Karpas-422 (cell line): ENCODE data around the gene KIAA0319L. TPM values are rescaled to one million over a fixed set of nuclear protein-coding genes. Genes with fewer than 3 reads are reported as not detected.

ENCODE experiments used
- DNase-seq: peaks from one replicate; pipeline ENCODE4 v3.0.0-alpha.2; 2015
- H2AFZ ChIP-seq: fragments of 200-600 bp; sonication (generic); 2 replicates; pipeline ENCODE4 v1.6.1; 2014; ENCODE audit warnings: antibody characterized with exemption, low read length, mixed read lengths
- H3K27ac ChIP-seq: fragments of 200-600 bp; sonication (generic); 2 replicates; pipeline ENCODE4 v1.5.1; 2014; ENCODE audit warnings: mild to moderate bottlenecking, low read length, moderate library complexity
- H3K27me3 ChIP-seq: fragments of 200-600 bp; sonication (generic); 2 replicates; pipeline ENCODE4 v1.6.1; 2014; ENCODE audit warnings: low read length, mixed read lengths
- H3K36me3 ChIP-seq: fragments of 200-600 bp; sonication (generic); 2 replicates; pipeline ENCODE4 v1.6.1; 2014; ENCODE audit warnings: low read length, mixed read lengths; ENCODE audit not compliant: insufficient read depth
- H3K4me1 ChIP-seq: fragments of 200-600 bp; sonication (generic); 2 replicates; pipeline ENCODE4 v1.6.1; 2014; ENCODE audit warnings: mild to moderate bottlenecking, low read length, mixed read lengths
- H3K4me2 ChIP-seq: fragments of 200-600 bp; sonication (generic); 2 replicates; pipeline ENCODE4 v1.6.1; 2014; ENCODE audit warnings: low read length, low read depth, mild to moderate bottlenecking; ENCODE audit not compliant: poor library complexity, severe bottlenecking
- H3K4me3 ChIP-seq: fragments of 200-600 bp; sonication (generic); 2 replicates; pipeline ENCODE4 v1.5.1; 2014; ENCODE audit warnings: mild to moderate bottlenecking, antibody characterized with exemption, low read length, mixed read lengths
- H3K79me2 ChIP-seq: fragments of 200-600 bp; sonication (generic); 2 replicates; pipeline ENCODE4 v1.6.1; 2014; ENCODE audit warnings: mild to moderate bottlenecking, low read length, mixed read lengths
- H3K9ac ChIP-seq: fragments of 200-600 bp; sonication (generic); 2 replicates; pipeline ENCODE4 v1.6.0; 2014; ENCODE audit warnings: low read length
- H3K9me2 ChIP-seq: fragments of 200-600 bp; sonication (generic), shearing (Covaris generic); replicated peaks from 2 replicates; pipeline ENCODE4 v1.6.0; 2014; ENCODE audit warnings: mild to moderate bottlenecking, low read length, moderate library complexity; ENCODE audit not compliant: insufficient read depth
- H3K9me3 ChIP-seq: fragments of 300-700, 200-600 bp; sonication (generic); 2 replicates; pipeline ENCODE4 v1.6.1; 2014; ENCODE audit warnings: low read length, mixed read lengths
- H4K20me1 ChIP-seq: fragments of 200-600 bp; sonication (generic); 2 replicates; pipeline ENCODE4 v1.6.1; 2014; ENCODE audit warnings: mild to moderate bottlenecking, antibody characterized with exemption, low read length, low read depth; ENCODE audit not compliant: insufficient read depth
- total RNA-seq: library from RNA; depleted of rRNA; stranded (reverse); fragments of >200 nt; shearing (Covaris generic); gene quantifications from 2 replicates; pipeline ENCODE4 v1.2.3, GENCODE V29; 2014; ENCODE audit warnings: low replicate concordance

The KIAA0319L gene
- total RNA-seq, 1 experiment from 2014 or later: 34.0 TPM

- Histone ChIP-seq H3K27me3 (no peaks in the 10 kb centered on the region), H3K9ac (no peak overlapping the region), H3K4me1 (no peaks in the 10 kb centered on the region), H3K4me3 (no peak overlapping the region), H3K4me2 (no peak overlapping the region), H4K20me1 (no peaks in the 10 kb centered on the region), H3K27ac (no peak overlapping the region), H3K9me3 (no peaks in the 10 kb centered on the region), H3K9me2 (no peaks in the 10 kb centered on the region), H3K79me2 (no peaks in the 10 kb centered on the region), H3K36me3 (no peaks in the 10 kb centered on the region), H2AFZ (no peak overlapping the region)
- DNase-seq: no peak
These were observed 14.1 kb upstream of the KIAA0319L start for GRCh38 chr1:35571263-35571662.

DNA sequence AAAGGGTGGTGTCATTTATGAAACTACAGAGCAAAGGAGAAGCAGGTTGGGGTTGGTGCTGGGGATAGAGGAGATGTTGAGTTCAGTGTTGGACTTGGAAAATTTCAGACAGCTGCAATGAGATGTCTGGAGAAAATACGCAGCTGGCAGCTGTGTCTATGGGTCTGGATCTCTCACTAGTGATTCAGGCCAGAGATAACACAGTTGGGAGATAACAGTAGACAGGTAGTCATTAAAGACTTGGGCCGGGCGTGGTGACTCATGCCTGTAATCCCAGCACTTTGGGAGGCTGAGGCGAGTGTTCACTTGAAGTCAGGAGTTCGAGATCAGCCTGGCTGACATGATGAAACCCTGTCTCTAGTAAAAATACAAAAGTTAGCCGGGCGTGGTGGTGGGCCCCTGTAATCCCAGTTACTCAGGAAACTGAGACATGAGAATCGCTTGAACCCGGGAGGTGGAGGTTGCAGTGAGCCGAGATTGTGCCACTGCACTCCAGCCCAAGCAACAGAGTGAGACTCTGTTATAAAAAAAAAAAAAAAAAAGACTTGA is 13.5 kb upstream of the KIAA0319L start:
- Histone ChIP-seq H3K9me2 (no peaks in the 10 kb centered on the region), H3K36me3 (no peaks in the 10 kb centered on the region), H3K4me3 (no peak overlapping the region), H3K4me1 (no peaks in the 10 kb centered on the region), H3K79me2 (no peaks in the 10 kb centered on the region), H3K27me3 (no peaks in the 10 kb centered on the region), H3K9ac (no peak overlapping the region), H4K20me1 (no peaks in the 10 kb centered on the region), H3K9me3 (no peaks in the 10 kb centered on the region), H3K4me2 (no peak overlapping the region), H3K27ac (no peak overlapping the region), H2AFZ (no peak overlapping the region)
- no peak for DNase-seq

- H3K4me3 ChIP-seq: no peak overlapping the region
- H3K27me3 ChIP-seq: no peaks in the 10 kb centered on the region
- no peaks in the 10 kb centered on the region for H3K36me3 ChIP-seq
- H3K9me3 ChIP-seq: no peaks in the 10 kb centered on the region
- no peaks in the 10 kb centered on the region for H3K4me1 ChIP-seq
- H2AFZ ChIP-seq: no peak overlapping the region
- H3K9ac ChIP-seq: no peak overlapping the region
- H3K79me2 ChIP-seq: no peaks in the 10 kb centered on the region
- no peak overlapping the region for H3K27ac ChIP-seq
- H4K20me1 ChIP-seq: no peaks in the 10 kb centered on the region; the same call in 1 of the 2 replicates
- H3K4me2 ChIP-seq: no peak overlapping the region
- H3K9me2 ChIP-seq: no peaks in the 10 kb centered on the region
- DNase-seq: no peak
These were observed 12.7 kb upstream of the KIAA0319L start for GRCh38 chr1:35569936-35570335.

DNA sequence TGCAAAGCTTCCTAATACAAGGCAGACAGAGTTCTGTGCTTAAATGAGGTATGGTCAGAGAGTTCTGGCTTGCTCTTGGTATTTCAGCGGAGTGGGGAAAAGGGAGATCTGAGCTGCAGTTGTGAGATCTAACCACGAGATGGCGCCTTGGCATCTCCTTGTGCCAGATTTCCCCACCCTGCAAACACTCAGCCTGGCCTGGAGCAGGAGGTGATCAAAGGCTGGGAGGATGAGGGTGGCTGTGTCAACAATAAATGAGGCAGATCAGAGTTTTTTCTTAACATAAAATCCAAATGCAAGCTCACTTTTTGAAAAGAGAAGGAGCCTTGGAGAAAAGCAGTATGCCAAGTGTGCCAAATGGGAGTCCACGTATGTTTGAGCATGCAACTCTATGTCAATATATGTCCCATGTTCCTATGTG is 11.8 kb upstream of the KIAA0319L start:
- DNase-seq: peak; percentile 89
- H3K4me3 ChIP-seq: no peak overlapping the region

GRCh38 chr1:35567947-35568558 is 10.8 kb upstream of the KIAA0319L start:
- H3K4me3 ChIP-seq: no peak overlapping the region

More for the DNA sequence above, 11.8 kb upstream of the KIAA0319L start:
- no peak overlapping the region for H3K4me2 ChIP-seq
- no peaks in the 10 kb centered on the region for H3K36me3 ChIP-seq
- H4K20me1 ChIP-seq: no peaks in the 10 kb centered on the region; the same call in 1 of the 2 replicates
- no peak overlapping the region for H3K9ac ChIP-seq
- no peak overlapping the region for H3K27ac ChIP-seq
- H2AFZ ChIP-seq: no peak overlapping the region
- H3K4me1 ChIP-seq: no peaks in the 10 kb centered on the region
- H3K9me3 ChIP-seq: no peaks in the 10 kb centered on the region
- H3K9me2 ChIP-seq: no peaks in the 10 kb centered on the region
- H3K79me2 ChIP-seq: no peaks in the 10 kb centered on the region
- no peaks in the 10 kb centered on the region for H3K27me3 ChIP-seq

DNA sequence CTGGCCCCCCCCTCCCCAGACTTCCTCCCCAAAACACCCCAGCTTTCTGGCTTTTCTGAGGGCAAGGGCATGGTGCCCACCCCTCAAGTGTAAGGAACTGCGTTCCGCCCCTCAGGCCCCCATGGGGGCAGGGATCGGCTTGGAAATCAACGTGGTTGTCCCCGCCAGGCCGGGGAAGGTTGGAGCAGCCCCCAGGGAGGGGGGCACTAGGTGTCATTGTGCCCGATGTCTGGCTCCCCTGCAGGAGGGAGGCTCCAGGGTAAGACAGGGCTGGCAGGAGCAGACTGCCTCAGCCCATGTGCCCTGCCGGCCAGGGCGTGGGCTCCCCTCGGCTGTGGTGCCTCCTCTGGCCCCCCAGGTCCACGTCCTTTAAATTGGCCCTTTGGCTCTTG is 8.5 kb upstream of the KIAA0319L start:
- Histone ChIP-seq H3K9me2 (no peaks in the 10 kb centered on the region), H3K27ac (no peak overlapping the region), H3K4me2 (no peak overlapping the region), H3K36me3 (no peaks in the 10 kb centered on the region), H3K4me1 (no peaks in the 10 kb centered on the region), H4K20me1 (no peaks in the 10 kb centered on the region; the same call in 1 of the 2 replicates), H3K9ac (no peak overlapping the region), H3K4me3 (no peak overlapping the region), H3K9me3 (no peaks in the 10 kb centered on the region), H3K79me2 (no peaks in the 10 kb centered on the region), H3K27me3 (no peaks in the 10 kb centered on the region), H2AFZ (no peak overlapping the region)
- DNase-seq: no peak

More at GRCh38 chr1:35567947-35568558, 10.8 kb upstream of the KIAA0319L start:
- Histone ChIP-seq H3K79me2 (no peaks in the 10 kb centered on the region), H3K9me3 (no peaks in the 10 kb centered on the region), H3K9ac (no peak overlapping the region), H3K4me1 (no peaks in the 10 kb centered on the region), H2AFZ (no peak overlapping the region), H3K9me2 (no peaks in the 10 kb centered on the region), H3K4me2 (no peak overlapping the region), H4K20me1 (no peaks in the 10 kb centered on the region; the same call in 1 of the 2 replicates), H3K27ac (no peak overlapping the region), H3K27me3 (no peaks in the 10 kb centered on the region), H3K36me3 (no peaks in the 10 kb centered on the region)
- no peak for DNase-seq

GRCh38 chr1:35564884-35565741 is 7.9 kb upstream of the KIAA0319L start:
- Histone ChIP-seq H2AFZ (no peak overlapping the region), H3K27me3 (no peaks in the 10 kb centered on the region), H3K79me2 (no peaks in the 10 kb centered on the region), H3K9me2 (no peaks in the 10 kb centered on the region), H3K9ac (no peak overlapping the region), H3K4me1 (no peaks in the 10 kb centered on the region), H3K27ac (no peak overlapping the region), H3K9me3 (no peaks in the 10 kb centered on the region), H3K4me3 (no peak overlapping the region), H3K4me2 (no peak overlapping the region), H4K20me1 (no peaks in the 10 kb centered on the region; the same call in 1 of the 2 replicates), H3K36me3 (no peaks in the 10 kb centered on the region)
- DNase-seq: no peak
